ENCODE measurements around the gene MAP2K1. TPM values are rescaled to one million over a fixed set of nuclear protein-coding genes. Genes with fewer than 3 reads are reported as not detected.

Gene MAP2K1
- total RNA-seq, 4 donors from 2014 or later: 29.0 to 53.4 (median 45.3) TPM

DNA sequence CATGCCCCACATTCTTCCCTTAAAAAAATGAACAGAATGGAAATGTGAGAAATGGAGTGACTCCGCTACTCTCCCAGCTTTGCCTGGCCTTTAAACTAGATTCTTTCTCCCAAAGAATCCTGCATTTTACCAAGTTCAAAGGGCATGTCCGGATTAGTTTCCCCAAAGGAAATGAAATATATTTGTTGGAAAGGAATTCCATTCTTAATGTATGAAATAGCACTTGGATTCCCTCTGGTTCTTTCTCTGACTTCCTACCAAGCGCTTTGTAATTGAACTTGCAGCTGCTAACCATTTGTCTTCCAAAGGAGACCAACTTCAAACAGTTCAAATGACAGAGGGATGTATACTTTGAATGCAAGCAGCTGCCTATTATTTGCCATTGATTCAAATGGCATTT lies 18.9 kb downstream of the MAP2K1 start:
- no peak for TF ChIP-seq POLR2A (IDR thresholded peaks at IDR 0.05)
- TF ChIP-seq, protein P1, sequence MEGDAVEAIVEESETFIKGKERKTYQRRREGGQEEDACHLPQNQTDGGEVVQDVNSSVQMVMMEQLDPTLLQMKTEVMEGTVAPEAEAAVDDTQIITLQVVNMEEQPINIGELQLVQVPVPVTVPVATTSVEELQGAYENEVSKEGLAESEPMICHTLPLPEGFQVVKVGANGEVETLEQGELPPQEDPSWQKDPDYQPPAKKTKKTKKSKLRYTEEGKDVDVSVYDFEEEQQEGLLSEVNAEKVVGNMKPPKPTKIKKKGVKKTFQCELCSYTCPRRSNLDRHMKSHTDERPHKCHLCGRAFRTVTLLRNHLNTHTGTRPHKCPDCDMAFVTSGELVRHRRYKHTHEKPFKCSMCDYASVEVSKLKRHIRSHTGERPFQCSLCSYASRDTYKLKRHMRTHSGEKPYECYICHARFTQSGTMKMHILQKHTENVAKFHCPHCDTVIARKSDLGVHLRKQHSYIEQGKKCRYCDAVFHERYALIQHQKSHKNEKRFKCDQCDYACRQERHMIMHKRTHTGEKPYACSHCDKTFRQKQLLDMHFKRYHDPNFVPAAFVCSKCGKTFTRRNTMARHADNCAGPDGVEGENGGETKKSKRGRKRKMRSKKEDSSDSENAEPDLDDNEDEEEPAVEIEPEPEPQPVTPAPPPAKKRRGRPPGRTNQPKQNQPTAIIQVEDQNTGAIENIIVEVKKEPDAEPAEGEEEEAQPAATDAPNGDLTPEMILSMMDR (IDR thresholded peaks at IDR 0.05): no peak
- H3K27me3 ChIP-seq: no peaks in the 10 kb centered on the region
- no peaks in the 10 kb centered on the region for H3K36me3 ChIP-seq
- H3K4me3 ChIP-seq: no peak overlapping the region
- no peak overlapping the region for H3K27ac ChIP-seq
- WGBS, 2 donors: 63 to 65% methylated on average over 3 of the region's 3 CpGs
- no peaks in the 10 kb centered on the region for H3K9me3 ChIP-seq
- intact Hi-C loops (cut with DNase I): no loop called here
- DNase-seq: no peak
- peaks cover 0 to 34% (median 25%) of the 10 kb centered on the region in 3 donors for H3K4me1 ChIP-seq

DNA sequence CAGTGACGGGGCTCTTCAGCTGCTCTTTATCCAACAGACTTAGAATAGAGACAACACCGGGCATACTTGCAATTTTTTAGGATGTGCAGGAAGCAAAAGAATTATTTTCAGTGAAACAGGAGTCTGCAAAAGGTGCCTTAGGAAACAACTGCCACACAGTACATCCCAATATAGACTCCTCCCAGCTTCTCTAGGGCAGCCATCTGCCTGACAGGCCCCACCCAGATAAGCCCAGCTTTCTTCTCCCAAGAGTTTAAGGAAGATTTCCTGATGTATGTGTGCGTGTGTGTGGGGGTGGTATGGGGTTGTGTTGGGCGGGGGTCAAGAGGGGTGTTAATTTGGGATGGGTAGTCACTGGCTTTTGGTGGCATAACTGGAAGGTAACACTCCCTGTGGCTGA lies 21.5 kb downstream of the MAP2K1 start:
- Histone ChIP-seq H3K27me3 (no peaks in the 10 kb centered on the region), H3K4me3 (no peak overlapping the region), H3K9me3 (no peaks in the 10 kb centered on the region), H3K4me1 (peaks cover 0 to 33% (median 21%) of the 10 kb centered on the region in 3 donors), H3K36me3 (no peaks in the 10 kb centered on the region), H3K27ac (no peak overlapping the region)
- intact Hi-C loops (cut with DNase I): no loop called here
- no peak for TF ChIP-seq POLR2A (IDR thresholded peaks at IDR 0.05)
- TF ChIP-seq, protein P1 (IDR thresholded peaks at IDR 0.05): no peak
- DNase-seq: no peak
- 92 to 94% methylated on average over 2 to 3 of the region's 4 CpGs for WGBS, 2 donors

DNA sequence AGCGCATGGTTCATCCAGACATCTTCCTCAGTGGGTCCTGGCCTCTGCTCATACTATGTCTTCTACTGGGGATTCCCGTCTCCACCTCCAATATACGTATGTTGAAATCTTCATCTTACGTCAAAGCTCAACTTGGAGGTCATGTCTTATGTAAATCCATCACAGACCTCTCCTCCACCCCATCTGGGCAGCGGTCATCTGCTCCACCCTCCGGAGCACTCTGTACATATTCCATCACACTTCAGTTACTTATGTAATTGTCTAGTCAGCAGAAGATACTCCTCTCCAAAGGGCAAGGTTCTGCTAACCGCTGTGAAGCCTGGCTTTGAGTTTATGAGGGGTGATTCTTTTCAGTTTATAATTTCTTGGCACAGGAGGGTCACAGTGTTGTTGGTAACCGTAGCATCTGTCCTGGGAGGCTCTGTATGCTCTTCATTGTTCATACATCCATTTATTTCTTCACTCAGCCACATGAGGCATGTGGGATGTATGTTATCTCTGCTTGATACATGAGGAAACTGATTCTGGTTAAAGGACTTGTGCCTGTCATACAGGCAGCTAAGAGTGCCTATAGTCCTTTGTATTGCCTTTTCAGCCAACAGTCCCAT lies 22.1 kb downstream of the MAP2K1 start:
- no peak overlapping the region for H3K4me3 ChIP-seq
- no peak overlapping the region for H3K27ac ChIP-seq
- H3K36me3 ChIP-seq: no peaks in the 10 kb centered on the region
- H3K4me1 ChIP-seq: peaks cover 0 to 27% (median 21%) of the 10 kb centered on the region in 3 donors
- no peak for DNase-seq
- intact Hi-C loops (cut with DNase I): no loop called here
- no peaks in the 10 kb centered on the region for H3K9me3 ChIP-seq
- TF ChIP-seq, protein P1 (IDR thresholded peaks at IDR 0.05): no peak
- no peak for TF ChIP-seq POLR2A (IDR thresholded peaks at IDR 0.05)
- 89 to 97% methylated on average over 8 of the region's 8 CpGs for WGBS, 2 donors
- no peaks in the 10 kb centered on the region for H3K27me3 ChIP-seq

DNA sequence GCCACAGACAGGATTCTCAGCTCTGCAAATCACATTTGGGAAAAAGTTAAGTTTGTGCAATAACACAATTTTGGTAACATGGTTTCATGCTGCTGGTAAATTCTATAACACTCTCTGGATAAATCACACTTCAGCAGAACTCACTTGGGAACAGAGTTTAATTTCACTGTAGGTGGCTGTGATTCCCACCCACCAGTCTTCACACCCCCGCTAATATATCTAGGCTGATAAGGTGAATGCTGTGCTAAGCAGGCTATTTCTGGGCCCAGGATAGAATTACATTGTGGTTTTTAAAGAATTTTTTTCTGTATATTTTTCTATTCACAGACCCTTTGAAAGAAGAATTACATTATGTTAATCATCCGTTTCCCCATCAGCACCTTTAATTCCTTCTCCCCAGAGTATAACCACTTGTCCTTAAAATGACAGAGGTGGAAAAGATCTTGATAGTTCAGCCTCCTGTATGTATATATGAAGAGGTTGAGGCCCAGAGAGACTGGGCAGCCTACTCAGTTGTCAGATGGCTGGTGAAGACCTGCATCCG lies 22.9 kb downstream of the MAP2K1 start:
- Histone ChIP-seq H3K27me3 (no peaks in the 10 kb centered on the region), H3K4me3 (no peak overlapping the region), H3K27ac (no peak overlapping the region), H3K9me3 (no peaks in the 10 kb centered on the region), H3K4me1 (peaks cover 0 to 19% (median 14%) of the 10 kb centered on the region in 3 donors), H3K36me3 (no peaks in the 10 kb centered on the region)
- intact Hi-C loops (cut with DNase I): no loop called here
- TF ChIP-seq POLR2A (IDR thresholded peaks at IDR 0.05): no peak
- TF ChIP-seq, protein P1 (IDR thresholded peaks at IDR 0.05): no peak
- no peak for DNase-seq
- 72 to 88% methylated on average over 3 of the region's 3 CpGs for WGBS, 2 donors

DNA sequence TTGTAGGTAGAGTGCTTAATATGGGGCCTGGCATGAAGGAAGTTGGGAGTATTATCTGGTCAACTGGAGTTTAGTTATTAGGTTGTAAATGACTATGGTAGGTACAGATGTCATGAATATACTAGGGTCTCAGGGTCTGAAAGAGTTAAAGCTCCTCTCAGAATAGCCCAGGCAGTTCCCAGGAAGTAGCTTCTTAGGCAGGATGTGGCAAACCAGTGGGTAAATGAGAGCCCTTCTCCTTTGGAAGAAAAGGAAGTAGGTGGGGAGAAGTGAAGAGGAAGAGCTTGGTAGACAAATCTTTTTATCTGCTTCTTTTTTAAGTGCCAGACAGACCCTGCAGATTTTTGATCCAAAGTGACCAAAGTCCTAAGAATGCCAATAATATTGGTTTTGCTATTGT lies 24.5 kb downstream of the MAP2K1 start:
- intact Hi-C loops (cut with DNase I): no loop called here

More for the DNA sequence above, 24.5 kb downstream of the MAP2K1 start:
- DNase-seq: no peak
- H3K27ac ChIP-seq: no peak overlapping the region
- TF ChIP-seq, protein P1 (IDR thresholded peaks at IDR 0.05): no peak
- no peak for TF ChIP-seq POLR2A (IDR thresholded peaks at IDR 0.05)
- H3K9me3 ChIP-seq: no peaks in the 10 kb centered on the region
- peaks cover 0 to 7% (median 3%) of the 10 kb centered on the region in 3 donors for H3K4me1 ChIP-seq
- H3K27me3 ChIP-seq: no peaks in the 10 kb centered on the region
- H3K4me3 ChIP-seq: no peak overlapping the region
- no peaks in the 10 kb centered on the region for H3K36me3 ChIP-seq
